Mucosa of stomach (tissue), 1 donor: ENCODE results near the gene SNX24.

ENCODE experiments used
- H3K27me3 ChIP-seq: one replicate; pipeline ENCODE4 v1.7.0; 2013; ENCODE audit warnings: mild to moderate bottlenecking, low read length; ENCODE audit not compliant: control insufficient read depth, insufficient read depth
- H3K36me3 ChIP-seq: one replicate; pipeline ENCODE4 v1.7.0; 2013; ENCODE audit warnings: low read length; ENCODE audit not compliant: control insufficient read depth, insufficient read depth
- H3K4me1 ChIP-seq: one replicate; pipeline ENCODE4 v1.7.0; 2013; ENCODE audit warnings: mild to moderate bottlenecking, low read length; ENCODE audit not compliant: control insufficient read depth, insufficient read depth
- H3K4me3 ChIP-seq: one replicate; pipeline ENCODE4 v1.7.0; 2013; ENCODE audit warnings: low read length
- H3K9ac ChIP-seq: one replicate; pipeline ENCODE4 v1.7.0; 2013; ENCODE audit warnings: mild to moderate bottlenecking, low read length, moderate library complexity
- H3K9me3 ChIP-seq: one replicate; pipeline ENCODE4 v1.7.0; 2013; ENCODE audit warnings: mild to moderate bottlenecking, low read length, moderate library complexity; ENCODE audit not compliant: control insufficient read depth
- donor health status: Pancreatic carcinoma.

The SNX24 gene

DNA sequence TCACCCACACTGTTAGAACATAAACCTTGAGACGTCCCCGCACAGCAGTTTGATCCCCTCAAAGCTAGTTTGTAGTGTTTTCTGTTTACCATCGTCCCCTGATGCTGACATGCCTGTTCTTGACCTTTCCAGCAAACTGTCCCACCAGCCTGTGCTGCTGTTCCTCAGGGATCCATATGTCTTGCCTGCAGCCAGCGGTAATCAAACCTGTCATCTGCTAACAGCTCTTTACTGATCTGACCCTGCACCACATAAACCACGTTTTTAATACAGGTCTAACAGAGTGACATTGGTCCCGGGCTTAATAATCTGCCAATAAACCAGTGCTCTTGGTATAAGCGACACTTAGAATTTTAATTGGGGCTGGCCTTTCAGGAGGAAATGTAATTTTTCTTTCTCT, 156.4 kb downstream of the SNX24 start:
- H3K4me1 ChIP-seq = no peaks in the 10 kb centered on the region
- no peaks in the 10 kb centered on the region for H3K36me3 ChIP-seq
- no peaks in the 10 kb centered on the region for H3K27me3 ChIP-seq
- H3K9ac ChIP-seq = no peak overlapping the region
- no peak overlapping the region for H3K4me3 ChIP-seq
- H3K9me3 ChIP-seq = no peaks in the 10 kb centered on the region

- Histone ChIP-seq H3K36me3 (no peaks in the 10 kb centered on the region), H3K4me3 (no peak overlapping the region), H3K9me3 (no peaks in the 10 kb centered on the region), H3K27me3 (no peaks in the 10 kb centered on the region), H3K9ac (no peak overlapping the region), H3K4me1 (no peaks in the 10 kb centered on the region)
These were observed 161.8 kb downstream of the SNX24 start for GRCh38 chr5:123007182-123007581.

GRCh38 chr5:123007754-123008153, 162.3 kb downstream of the SNX24 start:
- no peaks in the 10 kb centered on the region for H3K36me3 ChIP-seq
- H3K27me3 ChIP-seq = no peaks in the 10 kb centered on the region
- no peak overlapping the region for H3K9ac ChIP-seq
- no peaks in the 10 kb centered on the region for H3K4me1 ChIP-seq
- H3K4me3 ChIP-seq = no peak overlapping the region
- H3K9me3 ChIP-seq = no peaks in the 10 kb centered on the region

GRCh38 chr5:123012321-123012720, 166.9 kb downstream of the SNX24 start:
- no peaks in the 10 kb centered on the region for H3K4me1 ChIP-seq
- H3K36me3 ChIP-seq = no peaks in the 10 kb centered on the region
- H3K27me3 ChIP-seq = no peaks in the 10 kb centered on the region
- H3K9ac ChIP-seq = no peak overlapping the region
- no peaks in the 10 kb centered on the region for H3K9me3 ChIP-seq
- H3K4me3 ChIP-seq = no peak overlapping the region

DNA sequence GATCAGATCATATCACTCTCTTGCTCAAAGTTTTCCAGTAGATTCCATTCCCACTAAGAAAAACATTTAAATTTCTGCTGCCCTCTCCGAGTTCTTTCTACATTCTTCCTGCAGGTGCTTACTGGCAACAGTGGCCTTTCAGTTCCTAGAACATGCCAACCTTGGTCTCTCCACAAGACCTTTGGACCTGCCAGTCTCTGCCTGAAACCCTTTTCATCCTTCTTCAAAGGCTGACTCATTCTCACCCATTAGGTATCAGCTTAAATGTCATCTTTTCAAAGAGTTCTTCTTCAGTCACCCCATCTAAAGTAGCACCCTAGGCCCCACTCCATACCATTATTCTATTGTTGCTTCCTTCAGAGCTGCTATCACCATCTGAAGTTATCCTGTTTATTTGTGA, 169.3 kb downstream of the SNX24 start:
- no peaks in the 10 kb centered on the region for H3K9me3 ChIP-seq
- H3K27me3 ChIP-seq = no peaks in the 10 kb centered on the region
- H3K4me1 ChIP-seq = no peaks in the 10 kb centered on the region
- H3K9ac ChIP-seq = no peak overlapping the region
- no peak overlapping the region for H3K4me3 ChIP-seq
- H3K36me3 ChIP-seq = no peaks in the 10 kb centered on the region

GRCh38 chr5:123028222-123028621, 182.8 kb downstream of the SNX24 start:
- Histone ChIP-seq H3K9ac (no peak overlapping the region), H3K4me1 (no peaks in the 10 kb centered on the region), H3K27me3 (no peaks in the 10 kb centered on the region), H3K4me3 (no peak overlapping the region), H3K36me3 (peaks cover 5% of the 10 kb centered on the region), H3K9me3 (no peaks in the 10 kb centered on the region)

DNA sequence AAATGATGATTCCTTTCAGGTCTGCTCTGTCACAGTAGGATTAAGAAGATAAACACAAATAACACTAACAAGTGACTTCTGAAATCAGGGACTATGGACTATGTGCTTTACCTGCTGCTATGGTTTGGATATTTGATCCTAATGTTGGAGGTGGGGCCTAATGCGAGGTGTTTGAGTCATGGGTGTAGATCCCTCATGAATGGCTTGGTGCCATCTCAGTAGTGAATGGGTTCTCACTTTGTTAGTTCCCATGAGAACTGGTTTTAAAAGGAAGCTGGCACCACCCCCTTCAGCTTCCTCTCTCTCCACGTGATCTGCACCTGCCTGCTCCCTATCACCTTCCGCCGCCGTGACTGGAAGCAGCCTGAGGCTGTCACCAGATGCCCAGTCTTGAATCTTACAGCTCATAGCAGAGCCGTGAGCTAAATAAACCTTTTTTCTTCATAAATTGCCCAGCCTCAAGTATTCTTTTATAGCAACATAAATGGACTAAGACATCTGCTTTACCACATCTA, 187.8 kb downstream of the SNX24 start:
- H3K4me1 ChIP-seq = peaks cover 3% of the 10 kb centered on the region
- no peak overlapping the region for H3K4me3 ChIP-seq
- peaks cover 6% of the 10 kb centered on the region for H3K27me3 ChIP-seq
- no peak overlapping the region for H3K9ac ChIP-seq
- H3K9me3 ChIP-seq = no peaks in the 10 kb centered on the region
- H3K36me3 ChIP-seq = no peaks in the 10 kb centered on the region

GRCh38 chr5:123035360-123035917, 190.0 kb downstream of the SNX24 start:
- Histone ChIP-seq H3K9me3 (no peaks in the 10 kb centered on the region), H3K4me1 (peaks cover 3% of the 10 kb centered on the region), H3K4me3 (peak overlapping the region; percentile 73), H3K27me3 (peaks cover 6% of the 10 kb centered on the region), H3K36me3 (no peaks in the 10 kb centered on the region), H3K9ac (peak overlapping the region; percentile 28)

DNA sequence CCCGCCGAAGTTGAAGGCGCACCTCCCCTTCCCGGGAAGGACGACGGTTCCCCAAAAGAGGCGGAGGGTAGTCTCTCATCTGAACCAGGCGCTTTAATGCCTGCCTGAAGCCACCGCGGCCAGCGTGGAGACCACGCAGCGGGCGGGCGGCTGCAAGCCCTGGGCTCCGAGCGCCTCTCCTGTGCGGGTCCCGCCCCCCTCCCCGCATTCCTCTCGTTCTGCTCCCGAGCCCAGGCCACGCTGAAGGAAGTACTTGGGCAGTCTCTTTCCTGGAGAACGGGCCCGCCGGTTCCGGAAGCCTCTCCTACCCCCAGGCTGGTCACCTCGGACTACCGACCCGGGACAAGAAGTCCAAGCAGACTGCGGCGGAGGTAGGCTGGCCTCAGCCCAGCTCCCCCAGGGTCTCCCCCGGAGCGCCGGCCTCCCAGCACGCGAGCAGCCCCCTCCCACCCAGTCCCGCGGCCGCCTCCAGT, 190.5 kb downstream of the SNX24 start:
- peak overlapping the region; percentile 72 for H3K9ac ChIP-seq
- H3K27me3 ChIP-seq = peaks cover 6% of the 10 kb centered on the region
- peaks cover 3% of the 10 kb centered on the region for H3K4me1 ChIP-seq
- no peaks in the 10 kb centered on the region for H3K9me3 ChIP-seq
- H3K36me3 ChIP-seq = no peaks in the 10 kb centered on the region
- peak overlapping the region; percentile 73 for H3K4me3 ChIP-seq

GRCh38 chr5:123036391-123037103, 191.1 kb downstream of the SNX24 start, which contains the start of gene PPIC:
TSS of gene PPIC (minus strand) at chr5:123036725. CDS start at chr5:123036625, 100 bp downstream.
- H3K4me3 ChIP-seq = peak within 1 kb of the TSS; percentile 73
- H3K27me3 ChIP-seq = peaks cover 6% of the 10 kb centered on the region
- H3K36me3 ChIP-seq = no peaks in the 10 kb centered on the region
- H3K4me1 ChIP-seq = peaks cover 3% of the 10 kb centered on the region
- peak within 1 kb of the TSS; percentile 72 for H3K9ac ChIP-seq
- H3K9me3 ChIP-seq = no peaks in the 10 kb centered on the region

DNA sequence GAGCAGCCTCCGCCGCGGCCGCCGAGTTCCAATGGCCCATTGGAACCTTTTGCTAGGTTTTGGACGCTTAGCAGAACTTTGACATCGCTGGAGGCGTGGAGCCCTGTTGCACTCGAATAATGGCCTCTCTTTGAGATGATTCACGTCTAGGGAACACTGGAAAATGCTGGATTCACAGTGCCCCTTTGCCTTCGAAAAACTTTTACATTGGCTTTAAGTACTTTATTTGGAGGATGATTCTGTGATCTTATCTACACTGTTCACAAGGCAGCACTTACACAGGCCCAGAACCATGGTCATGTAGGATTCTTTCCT, 191.6 kb downstream of the SNX24 start:
- H3K36me3 ChIP-seq = no peaks in the 10 kb centered on the region
- H3K9ac ChIP-seq = peak overlapping the region; percentile 72
- peak overlapping the region; percentile 73 for H3K4me3 ChIP-seq
- H3K9me3 ChIP-seq = no peaks in the 10 kb centered on the region
- H3K27me3 ChIP-seq = peaks cover 6% of the 10 kb centered on the region
- peaks cover 3% of the 10 kb centered on the region for H3K4me1 ChIP-seq

DNA sequence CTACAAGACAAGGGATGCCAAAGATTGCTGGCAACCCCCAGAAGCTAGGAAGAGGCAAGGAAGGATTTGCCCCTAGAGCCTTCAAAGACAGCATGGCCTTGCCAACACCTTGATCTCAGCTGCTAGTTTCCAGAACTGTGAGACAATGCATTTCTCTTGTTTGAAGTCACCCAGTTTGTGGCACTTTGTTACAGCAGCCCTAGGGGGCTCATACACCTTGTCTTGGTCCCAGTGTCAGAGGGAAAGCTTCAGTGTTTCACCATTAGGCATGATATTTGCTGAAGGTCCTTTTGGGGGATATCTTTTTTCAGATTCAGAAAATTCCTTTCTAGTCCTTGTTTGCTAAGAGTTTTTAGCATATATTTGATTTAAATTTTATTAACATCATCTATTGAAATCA, 194.3 kb downstream of the SNX24 start:
- H3K36me3 ChIP-seq = no peaks in the 10 kb centered on the region
- no peak overlapping the region for H3K4me3 ChIP-seq
- peaks cover 6% of the 10 kb centered on the region for H3K27me3 ChIP-seq
- no peak overlapping the region for H3K9ac ChIP-seq
- H3K9me3 ChIP-seq = no peaks in the 10 kb centered on the region
- peaks cover 3% of the 10 kb centered on the region for H3K4me1 ChIP-seq
